ENCODE data around the gene INO80E.

Gene INO80E, protein sequence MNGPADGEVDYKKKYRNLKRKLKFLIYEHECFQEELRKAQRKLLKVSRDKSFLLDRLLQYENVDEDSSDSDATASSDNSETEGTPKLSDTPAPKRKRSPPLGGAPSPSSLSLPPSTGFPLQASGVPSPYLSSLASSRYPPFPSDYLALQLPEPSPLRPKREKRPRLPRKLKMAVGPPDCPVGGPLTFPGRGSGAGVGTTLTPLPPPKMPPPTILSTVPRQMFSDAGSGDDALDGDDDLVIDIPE

DNA sequence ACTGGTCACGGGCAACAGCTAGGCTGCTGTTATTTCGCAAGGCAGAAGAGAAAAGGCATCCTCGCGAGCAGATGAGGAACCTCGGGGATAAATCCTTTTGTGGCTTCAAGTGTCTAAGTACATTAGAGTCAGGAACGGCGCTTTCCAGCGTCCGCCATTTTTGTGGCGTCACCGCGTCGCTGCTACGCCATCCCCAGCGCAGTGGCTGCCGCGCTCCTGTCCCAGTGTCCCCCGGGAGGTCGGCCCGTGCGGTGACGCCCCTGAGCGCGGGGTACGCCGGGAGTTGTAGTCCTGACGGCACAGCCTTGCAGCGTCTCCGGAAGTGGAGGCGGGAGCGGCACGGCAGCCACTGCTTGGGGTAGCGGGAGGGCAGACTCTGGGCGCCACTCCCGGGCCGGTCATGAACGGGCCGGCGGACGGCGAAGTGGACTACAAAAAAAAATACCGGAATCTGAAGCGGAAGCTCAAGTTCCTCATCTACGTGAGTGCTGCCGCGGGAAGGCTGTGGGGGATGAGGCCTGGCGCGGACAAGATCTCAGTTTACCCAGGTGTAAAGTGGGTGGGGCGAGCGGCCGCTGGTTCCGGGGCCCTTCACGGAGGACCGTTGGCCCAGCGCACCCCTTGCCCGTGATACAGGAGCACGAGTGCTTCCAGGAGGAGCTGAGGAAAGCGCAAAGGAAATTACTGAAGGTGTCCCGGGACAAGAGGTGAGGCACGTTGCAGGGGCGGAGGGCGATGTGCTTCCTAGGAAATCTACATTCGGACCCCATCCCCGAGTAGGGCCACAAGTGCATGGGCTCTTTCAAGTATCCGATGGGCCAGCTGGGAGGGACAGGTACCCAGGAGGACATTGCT, at the start of gene INO80E:
Gene INO80E, plus strand, starts transcription at position 331 of the 855 bp plus-strand sequence. Its CDS starts 70 bp downstream, at position 401.
- Histone ChIP-seq H3K27ac (peak within 1 kb of the TSS; percentile 100), H3K36me3 (peaks cover 56% of the 10 kb centered on the region)
- TF ChIP-seq, protein P1, sequence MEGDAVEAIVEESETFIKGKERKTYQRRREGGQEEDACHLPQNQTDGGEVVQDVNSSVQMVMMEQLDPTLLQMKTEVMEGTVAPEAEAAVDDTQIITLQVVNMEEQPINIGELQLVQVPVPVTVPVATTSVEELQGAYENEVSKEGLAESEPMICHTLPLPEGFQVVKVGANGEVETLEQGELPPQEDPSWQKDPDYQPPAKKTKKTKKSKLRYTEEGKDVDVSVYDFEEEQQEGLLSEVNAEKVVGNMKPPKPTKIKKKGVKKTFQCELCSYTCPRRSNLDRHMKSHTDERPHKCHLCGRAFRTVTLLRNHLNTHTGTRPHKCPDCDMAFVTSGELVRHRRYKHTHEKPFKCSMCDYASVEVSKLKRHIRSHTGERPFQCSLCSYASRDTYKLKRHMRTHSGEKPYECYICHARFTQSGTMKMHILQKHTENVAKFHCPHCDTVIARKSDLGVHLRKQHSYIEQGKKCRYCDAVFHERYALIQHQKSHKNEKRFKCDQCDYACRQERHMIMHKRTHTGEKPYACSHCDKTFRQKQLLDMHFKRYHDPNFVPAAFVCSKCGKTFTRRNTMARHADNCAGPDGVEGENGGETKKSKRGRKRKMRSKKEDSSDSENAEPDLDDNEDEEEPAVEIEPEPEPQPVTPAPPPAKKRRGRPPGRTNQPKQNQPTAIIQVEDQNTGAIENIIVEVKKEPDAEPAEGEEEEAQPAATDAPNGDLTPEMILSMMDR (IDR thresholded peaks at IDR 0.05; ENCODE audit: low read depth, low read length), result no peak

DNA sequence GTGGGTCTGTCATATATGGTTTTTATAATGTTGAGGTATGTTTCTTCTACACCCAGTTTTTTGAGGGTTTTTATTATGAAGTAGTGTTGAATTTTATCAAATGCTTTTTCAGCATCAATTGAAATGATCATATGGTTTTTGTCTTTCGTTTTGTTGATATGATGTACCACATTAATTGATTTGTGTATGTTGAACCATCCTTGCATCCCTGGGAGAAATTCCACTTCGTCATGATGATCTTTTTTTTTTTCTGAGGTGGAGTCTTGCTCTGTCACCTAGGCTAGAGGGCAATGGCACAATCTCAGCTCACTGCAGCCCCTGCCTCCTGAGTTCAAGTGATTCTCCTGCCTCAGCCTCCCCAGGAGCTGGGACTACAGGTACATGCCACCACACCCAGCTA, 48.1 kb upstream of the INO80E start:
- Histone ChIP-seq H3K9me3 (ENCODE audit: severe bottlenecking) (peaks cover 15% of the 10 kb centered on the region), H3K27ac (no peak overlapping the region), H3K36me3 (no peaks in the 10 kb centered on the region), H3K27me3 (ENCODE audit: insufficient read depth, low read depth, severe bottlenecking) (no peaks in the 10 kb centered on the region), H3K4me3 (ENCODE audit: low read depth, low read length) (no peak overlapping the region)
- no peak for DNase-seq
- TF ChIP-seq, protein P1 (IDR thresholded peaks at IDR 0.05; ENCODE audit: low read depth, low read length), result no peak

More for the DNA sequence above, at the start of gene INO80E:
- Histone ChIP-seq H3K9me3 (ENCODE audit: severe bottlenecking) (no peaks in the 10 kb centered on the region), H3K4me3 (ENCODE audit: low read depth, low read length) (peak within 1 kb of the TSS; percentile 77), H3K27me3 (ENCODE audit: insufficient read depth, low read depth, severe bottlenecking) (no peaks in the 10 kb centered on the region)
- peak; percentile 99 for DNase-seq

DNA sequence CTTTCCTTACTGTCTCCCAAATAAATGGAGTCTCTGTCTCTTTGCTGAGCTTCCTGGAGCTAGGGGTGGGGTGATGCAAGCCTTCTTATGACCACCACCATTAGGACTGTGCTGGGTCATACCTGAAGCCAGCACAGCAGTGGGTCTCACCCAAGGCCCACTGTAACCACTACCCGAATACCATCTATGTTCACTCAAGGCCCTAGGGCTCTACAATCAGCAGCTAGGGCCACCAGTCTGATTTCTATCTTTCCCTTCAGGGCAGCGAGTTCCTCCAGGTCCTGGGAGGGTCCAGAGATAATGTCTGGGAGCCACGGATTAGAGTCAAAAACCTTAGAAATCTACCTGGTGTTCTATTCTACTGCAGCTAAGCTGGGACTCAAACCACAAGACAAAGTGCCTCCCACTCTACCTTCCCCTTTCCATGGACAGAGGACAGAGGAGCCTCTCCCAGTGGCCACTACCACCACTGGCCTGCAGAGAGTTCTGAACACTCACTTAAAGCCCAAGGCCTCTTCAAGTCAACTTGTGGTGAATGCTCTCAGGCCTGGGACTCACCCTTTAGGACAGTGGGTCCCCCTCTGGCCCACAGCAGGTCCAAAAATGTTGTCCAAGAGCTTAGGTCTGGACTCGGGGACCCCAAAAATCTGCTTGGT, 45.1 kb upstream of the INO80E start:
- Histone ChIP-seq H3K27me3 (ENCODE audit: insufficient read depth, low read depth, severe bottlenecking) (no peaks in the 10 kb centered on the region), H3K4me3 (ENCODE audit: low read depth, low read length) (no peak overlapping the region), H3K36me3 (no peaks in the 10 kb centered on the region), H3K27ac (no peak overlapping the region), H3K9me3 (ENCODE audit: severe bottlenecking) (peaks cover 15% of the 10 kb centered on the region)
- TF ChIP-seq, protein P1 (IDR thresholded peaks at IDR 0.05; ENCODE audit: low read depth, low read length), result no peak
- no peak for DNase-seq

DNA sequence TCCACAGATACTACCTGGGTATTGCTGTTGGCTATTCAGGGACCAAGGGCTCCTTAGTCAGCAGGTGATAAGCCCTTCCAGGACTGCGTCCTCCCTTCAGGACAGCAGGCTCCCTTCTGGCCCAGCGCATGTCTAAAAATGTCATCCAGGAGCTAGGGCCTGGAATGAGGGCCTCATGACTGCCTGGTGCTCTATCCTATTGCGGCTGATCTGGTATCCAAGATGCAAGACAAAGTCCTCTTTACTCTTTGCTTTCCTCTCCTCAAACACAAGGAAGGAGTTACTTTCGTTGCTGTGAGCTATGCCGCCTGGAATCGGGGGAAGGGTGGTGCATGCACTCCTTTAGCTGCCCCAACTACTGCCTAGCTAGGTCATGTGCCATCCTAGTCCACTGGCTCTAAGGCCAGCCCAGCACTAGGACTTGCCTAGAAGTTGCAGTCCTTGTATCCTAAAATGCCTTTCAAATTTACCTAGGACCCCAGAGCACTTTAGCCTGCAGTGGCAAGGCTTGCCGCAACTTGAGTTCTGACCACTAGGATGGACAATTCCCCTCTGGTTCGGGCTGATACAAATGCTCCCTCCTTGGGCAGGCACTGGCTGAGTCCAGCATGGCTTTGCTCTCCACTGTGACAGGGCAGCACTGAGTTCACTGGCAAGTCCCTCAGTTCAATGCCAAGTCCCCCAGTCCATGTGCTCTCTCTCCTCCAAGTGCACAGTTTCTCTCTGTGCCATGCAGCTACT, 44.2 kb upstream of the INO80E start:
- Histone ChIP-seq H3K4me3 (ENCODE audit: low read depth, low read length) (no peak overlapping the region), H3K27ac (no peak overlapping the region), H3K36me3 (no peaks in the 10 kb centered on the region), H3K27me3 (ENCODE audit: insufficient read depth, low read depth, severe bottlenecking) (no peaks in the 10 kb centered on the region), H3K9me3 (ENCODE audit: severe bottlenecking) (peaks cover 15% of the 10 kb centered on the region)
- TF ChIP-seq, protein P1 (IDR thresholded peaks at IDR 0.05; ENCODE audit: low read depth, low read length), result peak; percentile 23; the same call in 1 of the 2 replicates
- DNase-seq, result no peak

DNA sequence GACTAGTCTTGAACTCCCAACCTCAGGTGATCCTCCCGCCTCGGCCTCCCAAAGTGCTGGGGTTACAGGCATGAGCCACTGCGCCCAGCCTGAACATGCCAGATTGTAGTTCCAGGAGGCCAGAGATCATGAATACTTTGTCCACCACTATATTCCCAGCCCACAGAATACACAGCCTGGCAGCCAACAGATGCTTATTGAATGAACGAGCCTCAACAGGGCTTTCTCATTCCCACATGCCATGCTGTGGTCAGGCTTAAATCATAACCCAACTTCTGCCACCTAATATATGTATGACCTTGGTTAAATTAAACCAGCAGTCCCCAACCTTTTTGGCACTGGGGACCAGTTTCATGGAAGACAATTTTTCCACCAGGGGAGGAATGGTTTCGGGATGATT, 37.3 kb upstream of the INO80E start:
- Histone ChIP-seq H3K27me3 (ENCODE audit: insufficient read depth, low read depth, severe bottlenecking) (no peaks in the 10 kb centered on the region), H3K36me3 (no peaks in the 10 kb centered on the region), H3K9me3 (ENCODE audit: severe bottlenecking) (peaks cover 11% of the 10 kb centered on the region), H3K4me3 (ENCODE audit: low read depth, low read length) (no peak overlapping the region), H3K27ac (no peak overlapping the region)
- TF ChIP-seq, protein P1 (IDR thresholded peaks at IDR 0.05; ENCODE audit: low read depth, low read length), result no peak
- no peak for DNase-seq

Data from WERI-Rb-1 (cell line).